Stimulated activated CD4-positive, alpha-beta T cell treated with anti-CD3 and anti-CD28 coated beads, Interleukin-15, amount 100 ng/mL, for 1 hour (primary cell): ENCODE data around the gene MEGF6.

ENCODE experiments used
- DNase-seq, 2 donors: peaks; one replicate each; pipeline ENCODE4 v3.0.0-alpha.2; 2020; ENCODE audit warnings: low read depth in 1 of 2, low spot score in 1 of 2

MEGF6 gene

DNA sequence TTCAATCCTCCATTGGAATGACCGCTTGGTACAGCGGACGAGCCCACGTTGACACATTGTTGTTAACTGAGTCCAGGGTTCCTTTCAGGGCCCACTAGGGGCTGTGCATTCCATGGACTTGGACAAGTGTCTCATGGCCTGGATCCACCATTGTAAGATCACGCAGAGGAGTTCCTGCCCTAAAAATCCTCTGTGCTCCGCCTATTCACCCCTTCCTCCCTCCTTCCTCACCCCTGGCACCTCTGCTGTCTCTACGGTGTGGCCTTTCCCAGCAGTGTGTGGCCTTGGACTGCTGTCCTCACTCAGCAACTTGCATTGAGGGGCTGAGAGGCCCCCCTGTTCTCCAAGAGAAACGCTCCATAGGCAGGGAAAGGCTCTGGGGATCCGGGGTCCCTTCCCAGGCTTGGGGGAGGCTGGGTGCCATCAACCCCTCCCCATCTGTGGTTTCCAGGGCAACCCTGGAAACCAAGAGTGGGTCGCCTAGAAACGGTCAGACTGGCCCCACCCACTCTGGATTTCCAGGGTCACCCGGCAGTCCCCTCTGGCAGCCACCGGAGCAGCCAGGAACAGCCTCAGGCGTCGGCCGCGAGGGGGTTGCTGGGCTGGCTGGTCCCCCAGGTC is 50.9 kb downstream of the MEGF6 start:
- DNase-seq = no peak

DNA sequence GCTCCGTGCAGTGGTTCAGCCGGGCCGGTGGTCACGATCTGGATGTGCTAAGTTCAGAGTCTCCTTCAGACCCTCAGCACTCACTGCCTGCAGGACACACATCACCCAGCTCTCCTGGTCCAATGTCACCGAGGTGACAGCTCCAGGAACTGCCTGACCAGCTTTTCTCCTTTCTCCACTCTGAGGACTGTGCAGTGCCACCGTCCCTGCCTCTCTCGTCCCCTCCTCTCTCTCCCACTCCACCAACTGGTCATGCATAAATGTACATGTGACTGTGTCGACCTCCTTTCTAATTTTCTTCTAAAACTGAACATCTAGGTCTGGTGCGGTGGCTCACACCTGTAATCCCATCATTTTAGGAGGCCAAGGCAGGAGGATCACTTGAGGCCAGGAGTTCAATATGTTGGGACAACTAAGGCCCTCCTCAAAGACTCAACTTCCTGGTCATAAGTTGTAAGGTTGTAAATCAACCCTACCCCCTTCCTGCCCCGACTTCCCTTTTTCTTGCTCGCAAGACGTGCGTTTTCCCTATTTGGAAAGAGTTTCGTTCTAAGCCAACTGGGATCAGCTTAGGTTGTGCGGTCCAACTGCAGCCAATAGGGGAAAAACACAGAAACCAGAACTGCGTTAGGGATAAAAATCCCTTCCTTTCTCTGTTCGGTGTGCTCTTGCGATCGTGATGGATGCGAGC is 53.1 kb downstream of the MEGF6 start:
- DNase-seq = no peak

DNA sequence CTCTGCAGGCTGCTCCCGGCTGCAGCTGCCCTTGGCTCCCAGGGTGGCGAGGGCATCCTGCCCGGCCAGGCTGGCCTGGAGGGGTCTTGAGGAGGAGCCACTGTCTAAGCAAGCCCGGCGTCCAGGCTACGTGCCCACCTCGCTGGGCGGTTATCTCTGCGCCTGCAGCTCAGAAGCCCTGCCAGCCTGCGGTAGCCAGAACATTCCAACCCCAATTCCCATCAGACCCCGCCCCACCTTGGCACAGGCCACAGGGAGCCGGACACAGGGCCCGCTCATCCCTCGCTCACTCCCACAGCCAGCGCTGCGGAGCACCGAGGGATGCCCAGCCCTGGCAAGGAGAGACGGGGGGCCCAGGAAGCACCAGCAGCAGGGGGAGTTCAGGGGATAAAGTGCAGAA is 53.9 kb downstream of the MEGF6 start:
- no peak for DNase-seq

DNA sequence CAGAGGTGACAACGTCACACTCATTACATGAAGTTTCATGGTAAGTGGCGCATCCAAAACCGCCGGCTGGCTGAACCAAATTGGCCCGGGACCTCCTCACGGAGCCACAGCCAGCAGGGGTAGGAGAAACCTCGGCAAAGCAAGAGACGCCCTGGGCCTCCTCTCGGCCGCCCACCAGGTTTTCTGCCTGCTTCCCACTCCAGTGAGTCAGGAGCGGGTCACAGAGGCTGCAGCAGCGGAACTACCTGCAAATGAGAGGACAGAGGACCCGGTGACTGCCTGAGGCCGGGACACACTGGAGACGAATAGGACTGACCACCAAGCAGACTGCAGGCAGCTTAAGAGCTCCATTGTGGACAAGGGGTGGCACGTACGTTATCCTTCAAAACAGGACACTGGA is 55.0 kb downstream of the MEGF6 start:
- DNase-seq = no peak

DNA sequence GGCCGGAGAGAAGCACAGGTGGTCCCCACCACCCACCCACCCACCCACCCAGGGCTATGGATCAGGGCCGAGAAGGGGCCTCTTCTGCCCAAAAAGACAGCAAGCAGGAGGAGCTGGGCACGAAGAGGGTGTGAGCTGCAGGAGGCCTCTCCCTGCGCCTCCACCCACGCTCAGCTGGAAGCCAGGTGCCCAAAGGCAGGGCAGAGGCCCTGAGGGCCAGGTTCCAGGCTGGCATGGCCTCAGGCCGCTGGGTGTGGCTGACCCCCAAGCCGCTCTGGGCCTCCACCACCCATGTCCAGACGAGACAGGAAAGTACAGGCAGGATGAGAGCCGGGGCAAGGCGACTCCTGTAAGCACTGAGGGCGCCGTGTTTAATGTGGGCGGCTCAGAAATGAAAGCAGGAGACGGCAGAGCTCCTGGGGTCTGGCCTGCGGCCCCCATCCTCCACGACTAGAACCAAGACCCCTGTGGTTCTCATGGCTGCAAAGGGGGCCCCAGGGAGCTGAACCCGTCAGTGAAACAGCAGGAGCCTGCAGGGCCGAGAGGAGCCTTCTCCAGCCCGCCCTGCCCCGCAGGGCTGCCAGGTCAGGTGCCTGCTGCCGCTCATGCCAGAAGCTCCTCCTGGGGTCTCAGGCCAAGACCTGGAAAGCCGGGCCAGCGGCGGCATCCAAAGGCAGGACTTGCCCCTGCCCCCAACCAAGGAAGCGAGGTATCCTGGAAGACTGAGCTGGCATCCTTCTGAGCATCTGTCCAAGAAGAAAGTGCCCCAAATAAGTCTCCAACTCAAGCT is 56.0 kb downstream of the MEGF6 start:
- DNase-seq = no peak

DNA sequence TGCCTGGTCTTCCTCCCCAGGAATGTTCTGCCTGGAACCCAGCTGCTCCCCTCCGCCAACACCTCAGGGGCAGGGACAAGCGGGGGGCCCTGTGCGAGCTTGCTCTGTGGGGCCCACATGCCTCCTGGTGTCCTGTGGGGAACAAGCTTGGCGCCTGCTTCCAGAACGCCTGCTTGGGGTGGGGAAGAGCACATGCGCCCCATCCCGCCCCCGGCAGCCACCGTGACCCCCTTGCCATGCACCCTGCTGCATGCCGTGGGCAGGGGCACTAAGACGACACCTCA is 57.4 kb downstream of the MEGF6 start:
- DNase-seq = no peak

DNA sequence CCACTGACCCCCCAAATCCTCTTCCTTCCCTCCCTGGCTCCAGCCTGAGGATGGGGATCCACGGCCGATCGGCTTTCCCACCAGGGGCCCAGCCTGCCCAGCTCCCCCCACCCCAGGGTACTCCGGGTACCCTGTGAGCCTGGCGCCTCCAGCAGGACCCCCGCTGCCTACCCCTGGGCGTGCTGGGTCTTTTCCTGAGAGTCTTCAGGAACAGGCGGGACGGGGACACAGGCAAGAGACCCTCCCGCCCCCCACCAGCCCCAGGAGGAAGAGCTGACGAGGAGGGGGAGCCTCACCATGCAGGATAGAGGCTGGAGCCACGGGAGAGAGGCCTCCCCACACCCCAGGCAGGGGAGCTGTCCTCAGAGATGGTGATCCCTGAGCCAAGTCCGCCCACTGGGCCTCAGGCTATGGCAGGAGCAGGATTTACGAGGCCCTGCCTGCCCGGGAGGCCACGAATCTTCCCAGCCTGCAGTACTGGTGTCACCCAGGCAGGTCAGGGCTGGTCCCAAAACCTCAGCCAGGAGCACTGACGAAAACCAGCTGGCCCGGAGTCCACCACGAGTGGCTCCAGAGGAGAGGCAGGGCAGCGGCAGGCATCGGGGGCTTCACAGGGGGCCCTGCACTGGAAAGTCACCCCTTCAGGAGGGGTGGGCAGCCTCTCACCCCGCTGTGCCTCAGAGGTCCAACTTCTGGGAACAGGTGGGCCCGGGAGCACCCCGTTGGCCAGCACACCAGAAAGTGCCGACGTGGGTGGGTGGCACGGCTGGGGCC is 58.0 kb downstream of the MEGF6 start:
- DNase-seq = no peak

DNA sequence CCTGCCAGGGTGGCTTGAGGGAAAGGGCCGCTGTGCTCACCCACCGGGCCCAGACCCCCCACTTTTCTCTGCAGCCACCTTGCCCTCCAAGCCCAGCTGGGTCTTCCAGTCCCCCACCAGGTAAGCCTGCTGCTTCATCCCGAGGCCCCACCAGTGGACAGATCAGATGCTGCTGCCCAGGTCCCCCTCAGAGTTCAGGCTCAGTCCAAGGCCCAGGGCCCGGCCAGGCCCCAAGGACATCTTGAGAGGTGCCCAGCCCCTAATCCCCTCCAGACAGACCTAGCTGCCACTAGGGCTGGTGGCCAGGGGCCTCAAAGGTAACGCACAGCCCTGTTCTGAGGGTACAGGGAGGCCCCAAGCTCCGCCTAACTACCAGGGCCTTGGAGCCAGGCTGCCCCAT is 58.6 kb downstream of the MEGF6 start:
- no peak for DNase-seq

DNA sequence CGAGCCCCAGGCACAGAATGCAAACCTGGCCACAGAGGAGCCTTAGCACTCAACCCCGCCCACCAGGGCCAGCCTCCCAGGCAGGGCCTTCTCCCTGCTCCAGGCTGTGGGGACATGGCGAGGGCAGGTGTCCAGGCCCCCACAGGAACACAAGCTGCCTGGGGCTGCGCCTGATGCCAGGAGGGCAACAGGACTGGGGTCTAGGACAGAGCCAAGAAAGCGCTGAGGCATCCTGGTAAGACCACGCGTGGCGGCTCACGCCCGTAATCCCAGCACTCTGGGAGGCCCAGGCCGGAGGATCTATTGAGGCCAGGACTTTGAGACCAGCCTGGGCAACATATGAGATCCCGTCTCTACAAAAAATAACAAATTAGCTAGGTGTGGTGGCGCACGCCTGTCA is 59.1 kb downstream of the MEGF6 start:
- no peak for DNase-seq

DNA sequence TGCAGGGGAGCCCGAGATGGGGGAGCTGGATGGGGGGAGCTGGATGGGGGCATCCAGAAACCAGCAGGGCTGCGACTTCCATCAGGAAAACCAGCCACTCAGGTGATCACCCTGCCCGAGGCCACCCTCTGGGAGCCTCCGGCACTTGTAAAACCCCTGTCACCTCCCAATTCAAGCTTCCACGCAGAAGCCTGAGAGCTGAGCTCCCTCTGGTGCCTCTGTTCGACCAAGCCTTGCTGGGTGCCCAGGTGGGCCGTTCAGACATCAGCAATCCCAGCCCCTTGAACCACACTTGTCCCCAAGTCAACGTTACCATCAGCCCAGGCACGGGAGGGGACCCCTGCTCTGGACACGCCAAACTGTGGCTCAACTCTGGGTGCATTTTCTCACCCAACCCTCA is 59.6 kb downstream of the MEGF6 start:
- DNase-seq = no peak

DNA sequence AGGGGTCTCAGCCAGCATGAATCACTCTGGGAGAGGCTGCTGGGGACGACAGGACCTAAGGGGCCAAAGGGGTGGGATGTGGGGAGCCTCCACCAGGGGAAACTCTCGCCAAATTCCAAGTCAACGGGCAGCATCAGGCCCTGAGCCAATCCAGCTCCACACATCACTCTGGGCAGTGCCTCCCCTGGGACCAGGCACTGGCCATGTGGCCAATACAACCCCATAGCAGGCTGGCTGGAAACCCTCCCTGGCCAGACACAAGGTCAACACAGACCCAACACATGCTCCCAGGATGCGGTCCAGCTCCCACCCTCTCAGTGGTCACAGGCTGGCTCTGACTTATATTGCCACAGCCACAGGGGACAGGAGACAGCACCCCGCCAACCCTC is 60.0 kb downstream of the MEGF6 start:
- DNase-seq = no peak

DNA sequence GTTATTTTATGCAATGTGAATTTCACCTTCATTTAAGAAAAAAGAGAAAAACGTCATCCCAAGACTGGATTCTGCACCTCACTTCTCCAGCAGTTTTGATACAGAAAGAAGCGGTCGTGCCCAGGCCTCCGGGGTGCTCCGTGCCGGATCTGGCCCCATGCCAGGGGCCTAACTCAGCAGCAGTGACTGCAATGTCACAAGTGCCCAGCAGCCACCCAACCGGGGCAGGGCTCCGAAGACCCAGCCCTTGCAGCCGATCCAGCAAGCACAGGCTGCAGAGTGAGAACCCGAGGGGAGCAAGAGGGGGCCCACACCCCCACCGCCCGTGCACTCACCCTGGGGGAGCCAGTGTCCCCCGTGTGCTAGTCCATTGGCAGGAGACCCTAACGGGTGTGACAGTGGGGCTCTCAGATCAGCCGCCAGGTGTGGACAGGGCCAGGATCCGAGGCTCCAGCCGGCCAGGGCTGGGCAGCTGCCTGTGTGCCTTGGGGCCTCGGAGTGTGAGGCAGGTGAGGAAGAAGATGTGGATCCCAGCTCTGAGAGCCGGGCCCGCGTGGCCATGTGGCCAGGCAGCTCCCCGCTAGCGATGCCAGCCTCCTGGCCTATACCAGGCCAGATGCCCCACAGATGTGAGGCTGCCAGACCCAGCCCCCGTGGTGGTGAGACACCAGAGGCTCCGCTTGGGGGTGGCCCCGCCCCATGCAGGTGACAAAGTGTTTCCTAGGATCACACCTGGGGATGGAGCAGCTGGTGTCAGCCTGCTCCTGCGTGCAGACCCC is 60.6 kb downstream of the MEGF6 start:
- DNase-seq = no peak

DNA sequence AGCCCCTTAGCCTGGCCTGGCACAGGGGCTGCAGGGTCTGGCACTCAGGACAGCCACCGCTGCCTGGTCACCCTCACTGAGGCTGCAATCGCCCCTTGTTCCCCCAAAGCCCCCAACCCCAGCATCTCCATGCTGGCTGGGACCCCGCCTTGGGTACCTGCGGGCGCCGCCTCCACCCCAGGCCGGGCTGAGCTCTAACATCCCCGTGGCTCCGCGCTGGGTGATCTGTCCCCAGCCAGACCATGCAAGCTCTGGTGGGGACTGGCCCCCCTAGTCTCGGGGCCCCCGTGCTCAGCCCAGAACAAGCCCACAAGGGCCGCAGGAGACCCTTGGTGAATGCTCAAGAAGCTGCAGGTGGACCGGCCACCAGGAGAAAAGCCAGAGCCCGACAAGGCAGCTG is 62.4 kb downstream of the MEGF6 start:
- DNase-seq = no peak

DNA sequence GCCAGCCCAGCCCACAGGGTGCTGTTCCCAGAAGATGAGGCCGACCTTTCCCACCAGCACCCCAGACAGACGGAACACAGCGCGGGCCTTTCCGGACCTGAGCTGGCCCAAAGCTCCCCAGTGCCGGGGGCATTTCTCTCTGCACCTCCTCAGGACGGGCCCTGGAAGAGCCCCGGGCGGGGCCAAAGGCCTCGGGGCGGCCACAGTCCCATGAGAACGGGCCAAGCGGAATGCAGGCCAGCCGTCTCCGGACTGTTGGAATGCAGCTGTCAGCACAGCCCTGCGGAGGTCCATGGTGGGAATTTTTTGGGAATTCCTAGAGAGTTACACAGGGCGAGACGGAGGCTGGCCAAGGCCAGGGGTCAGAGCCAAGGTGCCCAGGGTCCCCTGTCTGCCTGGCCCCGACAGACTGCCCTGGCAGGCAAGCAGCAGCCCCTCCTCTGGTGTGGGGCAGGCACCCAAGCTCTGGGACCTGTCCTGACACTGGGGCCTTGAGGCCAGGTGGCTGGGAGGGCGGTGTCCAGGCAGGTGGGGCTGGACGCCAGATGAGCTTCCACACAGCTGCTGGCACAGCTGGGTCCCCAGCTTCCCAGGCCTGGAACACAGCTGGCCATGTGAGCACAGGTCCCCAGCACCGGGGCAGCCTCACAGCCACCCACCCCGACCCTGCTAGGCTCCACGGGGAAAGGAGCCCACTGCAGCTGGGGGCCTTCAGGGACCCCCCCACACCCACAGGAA is 63.0 kb downstream of the MEGF6 start:
- DNase-seq = no peak

DNA sequence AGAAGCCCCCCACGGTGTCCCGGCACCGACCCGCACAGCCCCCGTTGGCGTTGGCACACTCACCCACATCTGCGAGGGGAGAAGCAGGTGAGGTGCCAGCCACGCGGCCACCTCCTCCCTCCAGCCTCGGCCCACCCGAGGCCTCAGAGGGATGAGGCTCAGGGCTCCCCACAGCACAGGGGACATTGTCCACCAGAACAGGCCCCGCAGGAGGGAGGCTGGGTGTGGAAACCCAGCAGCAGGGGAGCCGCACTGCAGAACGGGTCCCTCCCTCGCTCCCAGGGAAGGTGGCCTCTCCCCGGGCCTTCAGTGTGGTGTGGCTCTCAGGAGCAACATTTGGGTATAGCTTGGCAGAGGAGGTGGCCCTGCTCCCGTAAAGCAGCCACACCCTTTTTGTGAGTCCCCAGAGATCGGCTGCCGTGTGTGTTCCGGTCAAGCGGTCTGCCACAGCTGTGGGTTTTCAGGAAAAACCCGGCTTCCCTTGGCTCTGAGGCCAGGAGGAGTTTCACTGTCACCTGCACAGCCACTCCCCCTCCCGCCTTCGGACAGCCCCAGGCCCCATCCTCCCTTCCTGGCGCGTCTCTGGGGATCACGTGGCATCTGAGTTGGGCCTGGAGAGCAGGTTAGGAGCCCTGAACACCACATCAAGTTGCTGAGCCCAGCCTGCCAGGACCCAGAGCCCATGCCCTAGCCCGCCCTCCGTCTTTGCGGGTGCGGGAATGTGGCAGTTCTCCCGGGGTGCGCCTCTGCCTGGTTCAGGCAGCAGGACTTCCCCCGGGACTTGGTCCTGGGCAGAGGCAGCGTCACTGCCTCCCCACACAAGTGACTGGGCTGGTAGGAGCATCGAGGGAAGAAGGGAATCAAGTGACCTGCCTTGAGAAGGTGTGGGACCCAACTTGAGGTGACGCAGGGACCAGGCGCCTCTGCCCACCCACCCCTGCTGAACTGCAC is 64.0 kb downstream of the MEGF6 start:
- DNase-seq = no peak

DNA sequence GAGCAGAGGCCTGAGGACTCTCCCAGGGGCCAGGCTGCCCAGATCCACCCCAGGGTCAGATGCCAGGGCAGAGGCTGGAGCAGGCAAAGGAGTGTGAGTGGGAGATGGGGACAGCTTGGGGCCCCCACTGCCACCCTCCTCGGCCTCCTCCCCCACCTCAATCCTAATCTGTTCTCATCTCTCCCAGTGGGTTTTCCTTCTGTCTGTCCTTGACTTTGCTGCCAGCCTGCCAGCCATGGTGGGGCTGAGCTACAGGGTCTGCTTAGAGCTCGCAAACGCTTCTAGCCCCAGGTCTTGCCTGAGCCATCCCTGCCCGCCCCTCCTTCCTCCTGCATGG is 65.3 kb downstream of the MEGF6 start:
- DNase-seq = no peak

DNA sequence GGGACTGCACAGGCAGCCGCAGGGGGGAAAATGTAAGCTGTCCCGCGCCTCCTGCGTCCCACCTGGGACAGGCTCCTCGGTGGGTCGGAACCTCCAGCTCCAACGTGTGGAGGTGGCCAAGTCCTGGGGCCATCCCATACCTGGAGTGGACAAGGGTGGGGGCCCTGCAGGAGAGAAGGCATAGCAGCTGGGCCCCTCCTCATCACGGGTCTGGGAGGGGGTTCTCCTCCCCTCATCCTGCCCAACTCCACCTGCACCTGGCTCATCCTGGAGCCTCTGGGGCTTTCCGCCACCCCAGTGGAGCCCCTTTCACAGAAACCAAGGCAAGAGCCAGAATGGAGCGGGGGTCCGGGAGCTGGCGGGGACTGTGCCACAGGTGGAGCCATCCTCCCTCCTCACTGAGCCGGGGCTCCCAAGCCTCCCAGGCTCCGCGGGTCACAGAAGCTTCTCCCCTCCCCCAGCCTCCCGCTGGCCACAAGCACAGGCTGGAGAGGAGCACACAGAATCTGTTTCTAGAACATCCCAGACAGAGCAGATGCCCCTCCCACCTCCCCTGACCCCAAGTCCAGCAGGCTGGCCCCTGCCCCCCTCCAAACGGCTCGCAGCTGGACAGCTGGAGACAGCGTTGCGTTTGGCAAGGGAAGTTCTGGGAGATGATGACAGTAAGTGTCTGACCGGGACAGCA is 65.8 kb downstream of the MEGF6 start:
- no peak for DNase-seq

DNA sequence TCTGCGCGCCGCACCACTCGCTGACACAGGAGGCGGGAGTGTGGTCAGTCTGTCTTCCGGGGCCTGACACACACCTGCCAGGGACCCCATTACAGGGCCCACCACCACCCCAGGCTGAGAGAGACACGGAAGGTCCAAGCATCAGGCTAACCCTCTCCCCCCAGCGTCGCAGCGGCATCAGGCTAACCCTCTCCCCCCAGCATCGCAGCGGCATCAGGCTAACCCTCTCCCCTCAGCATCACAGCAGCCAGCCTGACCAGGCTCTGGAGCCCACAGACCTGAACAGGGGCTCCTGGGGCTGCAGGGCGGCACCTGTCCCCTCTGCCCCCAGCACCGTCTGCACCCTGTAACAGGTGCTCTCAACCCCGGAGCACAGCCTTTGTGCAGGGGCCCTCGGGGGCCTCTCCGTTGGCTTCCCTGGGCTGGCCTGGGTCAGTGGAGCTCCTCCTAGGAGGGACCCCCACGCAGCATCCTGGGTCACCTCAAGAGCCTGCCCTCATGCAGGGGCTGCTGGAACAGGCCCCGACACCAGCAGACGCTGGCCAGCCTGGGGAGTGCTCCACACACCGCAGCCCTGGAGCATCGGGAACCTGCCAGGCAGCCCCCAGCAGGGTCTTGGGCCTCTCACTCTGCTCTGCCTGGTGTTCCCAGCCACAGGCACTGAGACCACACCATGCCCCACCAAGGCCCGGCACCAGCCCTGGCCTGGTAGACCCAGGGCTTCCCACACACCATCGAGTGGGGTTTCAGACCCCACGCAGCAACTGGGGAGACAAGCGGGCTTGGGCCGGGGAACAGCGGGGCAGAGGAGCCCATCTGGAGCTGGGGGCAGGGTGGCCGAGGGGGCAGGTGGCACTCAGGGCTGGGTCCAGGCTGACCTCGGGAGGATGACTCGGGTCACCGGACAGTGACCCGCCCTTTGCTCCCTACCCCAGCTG is 67.0 kb downstream of the MEGF6 start:
- DNase-seq = no peak
